ENCODE results near the gene FPR1. TPM values are rescaled to one million over a fixed set of nuclear protein-coding genes. Genes with fewer than 3 reads are reported as not detected.

Gene FPR1, protein sequence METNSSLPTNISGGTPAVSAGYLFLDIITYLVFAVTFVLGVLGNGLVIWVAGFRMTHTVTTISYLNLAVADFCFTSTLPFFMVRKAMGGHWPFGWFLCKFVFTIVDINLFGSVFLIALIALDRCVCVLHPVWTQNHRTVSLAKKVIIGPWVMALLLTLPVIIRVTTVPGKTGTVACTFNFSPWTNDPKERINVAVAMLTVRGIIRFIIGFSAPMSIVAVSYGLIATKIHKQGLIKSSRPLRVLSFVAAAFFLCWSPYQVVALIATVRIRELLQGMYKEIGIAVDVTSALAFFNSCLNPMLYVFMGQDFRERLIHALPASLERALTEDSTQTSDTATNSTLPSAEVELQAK
- total RNA-seq: 10 to 100 TPM; 21.4 to 76.1 TPM
- polyA plus RNA-seq: 100 to 1,000 TPM in 1 of 2 donors, 1 to 10 TPM in 1; 2.8 to 558 TPM
- long read RNA-seq, donor 1, partial matches to known transcripts: 0 of 1 reads
- long read RNA-seq, donor 1, other reads (novel, unspliced or antisense): 0 of 1 reads
- long read RNA-seq, donor 2: 0 reads
- long read RNA-seq, donor 3: 0 reads
- long read RNA-seq, donor 4, partial matches to known transcripts: 0 of 1 reads
- long read RNA-seq, donor 4, other reads (novel, unspliced or antisense): 0 of 1 reads
- long read RNA-seq, donor 5: 0 reads

GRCh38 chr19:51751655-51752054, at the start of gene FPR1:
Gene FPR1, minus strand, starts transcription at chr19:51751878. Its CDS starts 4,884 bp downstream, at chr19:51746994.
- Histone ChIP-seq H3K4me3 (no peak within 1 kb of the TSS), H3K27me3 (ENCODE audit: control insufficient read depth in 3 of 3, insufficient read depth in 3 of 3, low read length in 2 of 3) (peaks cover 0 to 7% (median 2%) of the 10 kb centered on the region in 3 donors), H3K9ac (ENCODE audit: insufficient read depth in 1 of 2, low read length in 2 of 2) (no peak within 1 kb of the TSS), H3K36me3 (ENCODE audit: control insufficient read depth in 4 of 4, insufficient read depth in 4 of 4, low read length in 4 of 4) (no peaks in the 10 kb centered on the region), H3K4me1 (ENCODE audit: control insufficient read depth in 5 of 5, insufficient read depth in 5 of 5, low read length in 5 of 5) (no peaks in the 10 kb centered on the region), H3K27ac (ENCODE audit: low read depth in 1 of 2, low read length in 1 of 2) (peak within 1 kb of the TSS in 1 of 2 donors; percentile 59), H3K9me3 (ENCODE audit: control insufficient read depth in 4 of 4, insufficient read depth in 3 of 4, low read length in 3 of 4) (peaks cover 0 to 5% (median 0%) of the 10 kb centered on the region in 4 donors)
- TF ChIP-seq, protein P1, sequence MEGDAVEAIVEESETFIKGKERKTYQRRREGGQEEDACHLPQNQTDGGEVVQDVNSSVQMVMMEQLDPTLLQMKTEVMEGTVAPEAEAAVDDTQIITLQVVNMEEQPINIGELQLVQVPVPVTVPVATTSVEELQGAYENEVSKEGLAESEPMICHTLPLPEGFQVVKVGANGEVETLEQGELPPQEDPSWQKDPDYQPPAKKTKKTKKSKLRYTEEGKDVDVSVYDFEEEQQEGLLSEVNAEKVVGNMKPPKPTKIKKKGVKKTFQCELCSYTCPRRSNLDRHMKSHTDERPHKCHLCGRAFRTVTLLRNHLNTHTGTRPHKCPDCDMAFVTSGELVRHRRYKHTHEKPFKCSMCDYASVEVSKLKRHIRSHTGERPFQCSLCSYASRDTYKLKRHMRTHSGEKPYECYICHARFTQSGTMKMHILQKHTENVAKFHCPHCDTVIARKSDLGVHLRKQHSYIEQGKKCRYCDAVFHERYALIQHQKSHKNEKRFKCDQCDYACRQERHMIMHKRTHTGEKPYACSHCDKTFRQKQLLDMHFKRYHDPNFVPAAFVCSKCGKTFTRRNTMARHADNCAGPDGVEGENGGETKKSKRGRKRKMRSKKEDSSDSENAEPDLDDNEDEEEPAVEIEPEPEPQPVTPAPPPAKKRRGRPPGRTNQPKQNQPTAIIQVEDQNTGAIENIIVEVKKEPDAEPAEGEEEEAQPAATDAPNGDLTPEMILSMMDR (IDR thresholded peaks at IDR 0.05; ENCODE audit: control extremely low read depth, extremely low read depth): no peak
- no peak for ATAC-seq (ENCODE audit: insufficient read depth, low FRiP score)
- 50 to 60% methylated on average over 2 of the region's 2 CpGs for WGBS, 2 donors
- peak in 2 of 3 donors; percentile 8 to 14 for DNase-seq

- TF ChIP-seq, protein P1 (IDR thresholded peaks at IDR 0.05; ENCODE audit: control extremely low read depth, extremely low read depth): no peak
- Histone ChIP-seq H3K9me3 (ENCODE audit: control insufficient read depth in 4 of 4, insufficient read depth in 3 of 4, low read length in 3 of 4) (peaks cover 0 to 10% (median 0%) of the 10 kb centered on the region in 4 donors), H3K4me1 (ENCODE audit: control insufficient read depth in 5 of 5, insufficient read depth in 5 of 5, low read length in 5 of 5) (peaks cover 0 to 34% (median 10%) of the 10 kb centered on the region in 5 donors), H3K27me3 (ENCODE audit: control insufficient read depth in 3 of 3, insufficient read depth in 3 of 3, low read length in 2 of 3) (peaks cover 0 to 3% (median 0%) of the 10 kb centered on the region in 3 donors), H3K4me3 (no peak overlapping the region), H3K36me3 (ENCODE audit: control insufficient read depth in 4 of 4, insufficient read depth in 4 of 4, low read length in 4 of 4) (no peaks in the 10 kb centered on the region), H3K9ac (ENCODE audit: insufficient read depth in 1 of 2, low read length in 2 of 2) (peak overlapping the region in 1 of 2 donors; percentile 36), H3K27ac (ENCODE audit: low read depth in 1 of 2, low read length in 1 of 2) (peak overlapping the region; percentile 71 to 92)
- 55 to 62% methylated on average over 7 of the region's 7 CpGs for WGBS, 2 donors
- ATAC-seq (ENCODE audit: insufficient read depth, low FRiP score) (no peak), DNase-seq (peak; percentile 86 to 92 (median 92))
Measured at GRCh38 chr19:51800473-51801244, 49.0 kb upstream of the FPR1 start.

- TF ChIP-seq, protein P1 (IDR thresholded peaks at IDR 0.05; ENCODE audit: control extremely low read depth, extremely low read depth): no peak
- Histone ChIP-seq H3K36me3 (ENCODE audit: control insufficient read depth in 4 of 4, insufficient read depth in 4 of 4, low read length in 4 of 4) (no peaks in the 10 kb centered on the region), H3K4me1 (ENCODE audit: control insufficient read depth in 5 of 5, insufficient read depth in 5 of 5, low read length in 5 of 5) (peaks cover 0 to 35% (median 10%) of the 10 kb centered on the region in 5 donors), H3K27ac (ENCODE audit: low read depth in 1 of 2, low read length in 1 of 2) (peak overlapping the region; percentile 71 to 92), H3K9ac (ENCODE audit: insufficient read depth in 1 of 2, low read length in 2 of 2) (peak overlapping the region in 1 of 2 donors; percentile 36), H3K27me3 (ENCODE audit: control insufficient read depth in 3 of 3, insufficient read depth in 3 of 3, low read length in 2 of 3) (peaks cover 0 to 3% (median 0%) of the 10 kb centered on the region in 3 donors), H3K4me3 (no peak overlapping the region), H3K9me3 (ENCODE audit: control insufficient read depth in 4 of 4, insufficient read depth in 3 of 4, low read length in 3 of 4) (peaks cover 0 to 10% (median 0%) of the 10 kb centered on the region in 4 donors)
- DNase-seq: peak in 1 of 3 donors; percentile 24
- peak; percentile 8 for ATAC-seq (ENCODE audit: insufficient read depth, low FRiP score)
- WGBS, 2 donors: 77 to 87% methylated on average over 13 of the region's 13 CpGs
Measured at GRCh38 chr19:51799774-51800472, 48.2 kb upstream of the FPR1 start.

Measured in lung (tissue), 16 donors.